T follicular helper cell (primary cell): ENCODE data around the gene DNAH14.
"Not testable (repeated sequence)": the region's sequence is repeated elsewhere in the genome, so short reads cannot be mapped to it uniquely, and the experiment has no call there.

Source experiments
- DNase-seq: peaks from one replicate; pipeline ENCODE4 v3.0.0-alpha.2; 2020; ENCODE audit warnings: low read depth

DNAH14 gene

GRCh38 chr1:225152061-225152460 is 222.6 kb downstream of the DNAH14 start:
- DNase-seq = no peak

DNA sequence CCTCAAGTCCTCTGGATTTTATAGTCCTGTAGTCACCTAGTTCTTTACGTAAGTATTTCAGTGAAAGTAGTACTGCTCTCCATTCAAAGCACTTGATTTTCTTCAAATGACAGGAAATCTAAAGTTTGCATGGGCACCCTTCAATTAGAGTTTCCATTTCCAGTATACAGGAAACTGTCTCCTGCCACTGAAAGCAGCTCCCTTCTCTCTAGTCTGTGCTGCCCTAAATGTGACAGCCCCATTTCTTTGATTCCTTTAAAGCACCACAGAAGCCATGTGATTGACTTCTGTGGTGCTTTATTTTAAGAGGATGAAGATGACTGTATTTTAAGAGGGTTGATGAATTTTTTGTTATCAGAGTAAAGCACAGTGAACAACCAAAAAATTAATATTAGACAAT is 226.1 kb downstream of the DNAH14 start:
- DNase-seq = no peak

GRCh38 chr1:225156254-225156653 is 226.8 kb downstream of the DNAH14 start:
- DNase-seq = no peak

DNA sequence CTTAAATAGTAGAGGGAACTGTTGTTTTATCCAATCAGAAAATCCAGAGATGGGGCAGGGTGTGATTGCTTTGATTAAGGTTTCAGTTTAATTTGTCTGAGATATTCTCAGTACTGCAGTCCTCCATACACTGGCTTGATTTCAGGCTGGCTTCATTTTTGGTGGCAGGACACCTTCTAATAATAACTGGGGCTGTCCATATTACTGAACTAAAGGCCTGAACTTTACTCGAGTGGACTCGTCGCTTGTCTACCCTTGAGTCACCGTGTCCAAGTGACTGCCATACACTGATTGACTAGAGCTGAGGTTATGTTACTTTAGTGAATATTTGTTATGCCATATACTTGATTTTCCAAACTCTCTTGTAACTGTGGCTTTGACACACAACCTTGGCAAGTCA is 228.8 kb downstream of the DNAH14 start:
- DNase-seq = no peak

- no peak for DNase-seq
Observed at GRCh38 chr1:225159793-225160192, 230.3 kb downstream of the DNAH14 start.

DNA sequence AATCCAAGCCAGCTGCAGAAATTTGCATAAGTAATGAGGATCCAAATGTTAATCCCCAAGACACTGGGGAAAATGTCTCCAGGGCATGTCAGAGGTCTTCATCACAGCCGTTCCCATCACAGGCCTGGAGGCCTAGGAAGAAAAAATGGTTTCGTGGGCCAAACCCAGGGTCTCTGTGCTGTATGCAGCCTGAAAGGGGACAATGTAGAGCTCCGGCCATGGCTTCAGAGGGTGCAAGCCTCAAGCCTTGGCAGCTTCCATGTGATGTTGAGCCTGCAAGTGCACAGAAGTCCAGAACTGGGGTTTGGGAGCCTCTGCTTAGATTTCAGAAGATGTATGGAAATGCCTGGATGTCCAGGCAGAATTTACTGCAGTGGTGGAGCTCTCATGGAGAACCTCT is 247.9 kb downstream of the DNAH14 start:
- DNase-seq = not testable (repeated sequence)

GRCh38 chr1:225179686-225180085 is 250.2 kb downstream of the DNAH14 start:
- DNase-seq = no peak

DNA sequence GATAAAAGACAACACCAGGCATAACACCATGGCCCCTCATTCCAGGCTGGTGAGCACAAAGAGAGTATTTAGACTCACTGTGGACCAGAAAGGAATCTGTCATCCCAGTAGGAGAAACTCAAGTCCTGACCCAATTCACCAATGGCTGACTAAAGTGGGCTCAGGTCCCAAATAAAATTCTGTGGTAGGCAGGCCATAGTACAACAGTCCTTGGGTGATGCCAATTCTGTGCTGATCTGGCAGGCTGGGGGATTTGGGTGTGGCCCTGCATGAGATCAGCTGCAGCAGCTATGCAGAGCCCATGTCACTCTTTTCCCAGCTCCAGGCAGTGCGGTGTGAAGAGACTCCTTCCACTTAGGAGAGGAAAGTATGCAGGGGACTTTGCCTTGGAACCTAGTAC is 253.2 kb downstream of the DNAH14 start:
- DNase-seq = no peak

DNA sequence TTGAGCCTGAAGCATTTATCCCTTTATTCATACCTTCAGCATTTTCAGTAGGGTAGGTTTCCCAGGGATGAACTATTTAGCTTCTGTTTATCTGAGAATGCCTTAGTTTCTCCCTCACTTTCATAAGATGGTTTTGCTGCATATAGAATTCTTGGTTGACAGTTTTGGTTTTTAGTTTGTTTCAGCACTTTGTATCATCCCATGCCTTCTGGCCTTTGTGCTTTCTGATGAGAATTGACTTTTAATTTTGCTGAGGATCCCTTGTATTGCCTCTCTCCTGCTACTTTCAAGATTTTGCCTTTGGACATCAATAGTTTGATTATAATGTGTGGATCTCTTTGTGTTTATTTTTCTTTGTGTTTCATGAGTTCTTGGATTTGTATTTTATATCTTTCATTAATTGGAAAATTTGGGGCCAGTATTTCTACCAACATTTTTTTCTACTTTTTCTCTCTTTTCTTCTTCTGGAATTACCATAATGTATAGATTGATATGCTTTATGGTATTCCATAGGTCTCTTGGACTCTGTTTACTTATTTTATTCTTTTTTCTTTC is 261.8 kb downstream of the DNAH14 start:
- no peak for DNase-seq

DNA sequence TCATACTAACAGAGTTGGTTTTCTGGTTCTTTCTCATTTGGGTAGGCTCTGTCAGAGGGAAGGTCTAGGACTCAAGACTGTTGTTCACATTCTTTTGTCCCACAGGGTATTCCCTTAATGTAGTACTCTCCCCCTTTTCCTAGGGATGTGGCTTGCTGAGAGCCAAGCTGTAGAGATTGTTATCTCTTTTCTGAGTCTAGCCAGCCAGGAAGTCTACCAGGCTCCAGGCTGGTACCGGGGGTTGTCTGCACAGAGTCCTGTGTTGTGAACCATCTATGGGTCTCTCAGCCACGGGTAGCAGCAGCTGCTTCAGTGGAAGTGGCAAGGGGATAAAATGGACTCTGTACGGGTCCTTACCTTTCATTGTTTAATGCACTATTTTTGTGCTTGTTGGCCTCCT is 272.0 kb downstream of the DNAH14 start:
- DNase-seq = no peak

DNA sequence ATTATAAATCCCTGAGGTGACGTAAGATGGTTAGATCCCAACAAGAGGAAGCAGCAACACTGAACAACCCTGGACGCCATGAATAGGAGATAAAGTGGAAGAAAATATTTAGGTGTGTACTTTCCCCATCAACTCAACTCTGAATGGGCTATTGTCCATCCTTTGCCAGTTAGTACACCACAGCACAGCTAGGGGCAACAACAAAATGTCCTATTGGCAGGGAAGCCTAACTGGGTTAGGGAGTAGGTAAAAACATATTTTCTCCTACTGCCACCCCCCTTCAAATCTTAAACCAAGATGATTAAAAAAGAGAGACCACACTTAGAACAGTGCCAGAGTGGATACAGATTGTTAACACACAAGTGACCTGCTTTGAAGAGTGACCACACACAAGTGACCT is 278.3 kb downstream of the DNAH14 start:
- no peak for DNase-seq

DNA sequence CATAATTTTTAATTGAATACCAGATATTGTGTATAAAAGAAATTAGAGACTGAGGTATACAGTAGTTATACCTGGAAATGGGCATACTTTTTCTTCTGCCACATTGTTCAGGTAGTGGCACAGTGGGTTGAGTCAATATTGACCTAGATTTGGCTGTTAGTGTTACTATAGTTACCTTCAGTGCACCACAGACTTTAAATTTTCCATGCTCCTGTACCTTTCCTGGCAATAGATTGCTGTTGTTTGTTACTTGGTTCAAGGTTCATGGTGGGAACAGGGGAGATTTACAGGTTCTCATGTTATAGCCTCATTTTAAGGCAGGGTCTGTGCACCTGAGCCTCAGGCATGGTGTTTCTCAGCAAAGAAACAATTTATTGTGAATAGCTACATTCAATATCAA is 279.7 kb downstream of the DNAH14 start:
- no peak for DNase-seq

- not testable (repeated sequence) for DNase-seq
Observed at GRCh38 chr1:225210180-225210579, 280.7 kb downstream of the DNAH14 start.

DNA sequence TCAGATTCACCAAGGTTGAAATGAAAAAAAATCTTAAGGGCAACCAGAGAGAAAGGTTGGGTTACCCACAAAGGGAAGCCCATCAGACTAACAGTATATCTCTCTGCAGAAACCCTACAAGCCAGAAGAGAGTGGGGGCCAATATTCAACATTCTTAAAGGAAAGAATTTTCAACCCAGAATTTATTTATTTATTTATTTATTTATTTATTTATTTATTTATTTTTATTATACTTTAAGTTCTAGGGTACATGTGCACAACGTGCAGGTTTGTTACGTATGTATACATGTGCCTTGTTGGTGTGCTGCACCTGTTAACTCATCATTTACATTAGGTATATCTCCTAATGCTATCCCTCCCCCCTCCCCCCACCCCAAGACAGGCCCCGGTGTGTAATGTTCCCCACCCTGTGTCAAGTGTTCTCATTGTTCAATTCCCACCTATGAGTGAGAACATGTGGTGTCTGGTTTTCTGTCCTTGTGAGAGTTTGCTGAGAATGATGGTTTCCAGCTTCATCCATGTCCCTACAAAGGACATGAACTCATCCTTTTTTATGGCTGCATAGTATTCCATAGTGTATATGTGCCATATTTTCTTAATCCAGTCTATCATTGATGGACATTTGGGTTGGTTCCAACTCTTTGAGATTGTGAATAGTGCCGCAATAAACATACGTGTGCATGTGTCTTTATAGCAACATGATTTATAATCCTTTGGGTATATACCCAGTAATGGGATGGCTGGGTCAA is 282.4 kb downstream of the DNAH14 start:
- DNase-seq = not testable (repeated sequence)

DNA sequence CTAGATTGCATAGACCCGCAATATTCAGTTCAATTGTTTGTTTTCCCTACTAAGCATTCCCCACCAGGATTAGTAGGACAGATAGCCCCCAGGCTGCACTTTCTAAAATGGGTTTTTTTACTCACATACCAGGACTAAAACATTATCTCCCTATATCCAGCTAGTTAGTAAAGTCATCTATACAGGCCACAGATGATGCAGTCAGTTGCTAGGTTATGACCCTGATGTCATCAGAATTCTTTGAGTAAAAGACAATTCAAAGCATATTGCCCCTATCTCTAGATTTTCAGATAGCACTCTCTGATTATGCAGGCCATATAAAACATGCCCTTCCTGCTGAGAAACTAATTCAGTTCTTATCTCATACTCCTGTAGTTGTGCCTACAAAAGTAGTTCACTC is 294.8 kb downstream of the DNAH14 start:
- no peak for DNase-seq

- DNase-seq = no peak
Observed at GRCh38 chr1:225225681-225226080, 296.2 kb downstream of the DNAH14 start.

DNA sequence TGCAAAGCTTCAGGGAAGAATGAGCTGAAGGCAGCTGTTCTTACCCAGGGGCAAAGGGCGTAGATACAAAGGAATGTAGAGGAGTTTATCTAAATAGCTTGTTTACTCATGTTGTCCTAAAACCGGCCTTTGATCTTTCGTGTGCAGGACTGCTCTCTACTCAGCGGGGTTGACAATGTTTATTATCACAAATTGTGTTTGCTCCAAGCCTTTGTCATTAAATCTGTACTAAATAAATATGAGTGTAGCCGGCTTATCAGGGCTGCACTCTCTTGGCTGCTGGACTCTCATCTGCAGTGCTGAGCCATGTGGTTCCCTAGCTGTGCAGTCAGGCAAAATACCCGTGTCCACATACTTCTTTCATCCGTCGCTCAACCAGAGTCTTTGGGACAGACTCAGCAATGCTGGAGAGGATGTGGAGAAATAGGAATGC is 299.4 kb downstream of the DNAH14 start:
- no peak for DNase-seq

DNA sequence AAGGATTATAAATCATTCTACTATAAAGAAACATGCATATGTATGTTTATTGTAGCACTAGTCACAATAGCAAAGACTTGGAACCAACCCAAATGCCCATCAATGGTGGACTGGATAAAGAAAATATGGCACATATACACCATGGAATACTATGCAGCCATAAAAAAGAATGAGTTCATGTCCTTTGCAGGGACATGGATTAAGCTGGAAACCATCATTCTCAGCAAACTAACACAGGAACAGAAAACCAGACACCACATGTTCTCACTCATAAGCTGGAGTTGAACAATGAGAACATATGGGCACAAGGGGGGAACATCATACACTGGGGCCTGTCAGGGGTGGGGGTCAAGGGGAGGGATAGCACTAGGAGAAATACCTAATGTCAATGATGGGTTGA is 300.0 kb downstream of the DNAH14 start:
- DNase-seq = not testable (repeated sequence)

DNA sequence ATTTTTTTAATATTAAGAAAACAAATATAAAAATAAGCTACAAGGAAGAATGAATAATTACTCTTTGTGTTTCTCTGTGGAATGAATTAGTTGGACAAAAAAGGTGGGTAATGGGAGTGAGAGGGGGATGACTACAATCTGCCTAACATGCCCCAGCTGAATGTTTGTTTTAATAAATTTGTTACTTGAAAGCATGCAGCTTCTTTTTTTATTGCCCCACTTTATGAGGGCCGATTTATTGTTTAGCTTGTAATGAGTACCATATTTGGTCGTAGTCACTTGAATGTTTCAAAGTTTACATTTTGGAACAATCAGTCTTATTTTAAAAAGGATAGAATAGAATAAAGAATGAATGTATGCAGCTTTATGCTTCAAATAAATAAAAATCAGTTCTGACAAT is 301.0 kb downstream of the DNAH14 start:
- no peak for DNase-seq

- not testable (repeated sequence) for DNase-seq
Observed at GRCh38 chr1:225232930-225233329, 303.5 kb downstream of the DNAH14 start.

DNA sequence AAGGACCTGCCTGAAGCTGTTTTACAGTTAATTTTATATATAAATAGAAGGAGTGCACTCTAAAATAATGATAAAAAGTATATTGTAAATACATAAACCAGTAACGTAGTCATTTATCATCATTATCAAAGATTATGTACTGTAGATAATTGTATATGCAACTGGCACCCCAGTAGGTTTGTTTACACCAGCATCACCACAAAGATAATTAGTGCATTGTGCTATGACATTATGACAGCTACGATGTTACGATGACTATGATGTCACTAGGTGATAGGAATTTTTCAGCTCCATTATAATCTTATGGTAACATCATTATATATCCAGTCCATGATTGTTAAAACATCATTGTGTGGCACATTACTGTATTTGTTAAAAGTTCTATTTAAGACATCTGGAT is 313.1 kb downstream of the DNAH14 start:
- DNase-seq = no peak

GRCh38 chr1:225250432-225250831 is 321.0 kb downstream of the DNAH14 start:
- DNase-seq = no peak

DNA sequence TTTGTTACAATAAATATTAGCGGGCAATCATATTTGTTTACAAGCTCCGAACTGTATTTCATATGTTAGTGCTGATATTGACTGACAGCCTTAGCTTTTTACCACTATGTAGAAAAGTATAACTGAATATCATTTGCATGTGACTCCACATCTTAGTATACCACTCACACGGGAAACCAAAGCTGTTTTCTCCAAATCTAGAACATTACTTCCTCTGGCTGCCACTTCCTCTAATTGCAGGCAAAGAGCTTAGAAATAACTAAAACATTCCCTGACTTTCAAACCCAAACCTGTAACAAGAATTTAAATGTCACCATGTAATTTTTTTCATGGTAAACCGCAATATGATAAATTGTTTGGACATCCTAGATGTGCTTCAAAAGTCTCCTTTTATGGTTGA is 323.7 kb downstream of the DNAH14 start:
- DNase-seq = no peak

- DNase-seq = no peak
Observed at GRCh38 chr1:225253784-225254183, 324.3 kb downstream of the DNAH14 start.
